CD14-positive monocyte (primary cell): ENCODE results near the gene MORN4. TPM values are rescaled to one million over a fixed set of nuclear protein-coding genes. Genes with fewer than 3 reads are reported as not detected.
"Not testable (repeated sequence)": the region's sequence is repeated elsewhere in the genome, so short reads cannot be mapped to it uniquely, and the experiment has no call there.

Experiments
- DNase-seq, 3 donors: peaks; one replicate each; pipeline ENCODE4 v3.0.0-alpha.2; 2011 to 2022
- H2AFZ ChIP-seq: 2 replicates; pipeline ENCODE4 v1.6.0; 2012; ENCODE audit warnings: mild to moderate bottlenecking, low read depth, low read length, inconsistent platforms; ENCODE audit not compliant: insufficient read depth, poor library complexity, severe bottlenecking
- H3K27ac ChIP-seq, 2 donors: 1 replicate in 1 of 2; 2 replicates in 1 of 2; pipeline ENCODE4 v1.5.1; 2012 to 2013; ENCODE audit warnings: low read length in 2 of 2, control low read depth in 1 of 2, inconsistent platforms in 1 of 2, low read depth in 1 of 2, mild to moderate bottlenecking in 1 of 2
- H3K27me3 ChIP-seq, 2 donors: one replicate each; pipeline versions ENCODE4 v1.6.0 to v1.6.1; 2011 to 2013; ENCODE audit warnings: low read length in 2 of 2; ENCODE audit not compliant: control insufficient read depth in 2 of 2, insufficient read depth in 2 of 2
- H3K36me3 ChIP-seq, 2 donors: replicated peaks in 1 of 2; 1 replicate in 1 of 2; 2 replicates in 1 of 2; pipeline versions ENCODE4 v1.5.1 to v1.6.1; 2012 to 2013; ENCODE audit warnings: low read length in 2 of 2, control low read depth in 1 of 2, inconsistent platforms in 1 of 2, mild to moderate bottlenecking in 1 of 2; ENCODE audit not compliant: insufficient read depth in 2 of 2, control insufficient read depth in 1 of 2
- H3K4me1 ChIP-seq, 2 donors: 1 replicate in 1 of 2; 2 replicates in 1 of 2; pipeline versions ENCODE4 v1.5.1 to v1.6.1; 2012 to 2013; ENCODE audit warnings: low read length in 2 of 2, control low read depth in 1 of 2, inconsistent platforms in 1 of 2, mild to moderate bottlenecking in 1 of 2, moderate library complexity in 1 of 2; ENCODE audit not compliant: insufficient read depth in 2 of 2, control insufficient read depth in 1 of 2
- H3K4me2 ChIP-seq: replicated peaks from 2 replicates; pipeline ENCODE3; 2012; ENCODE audit warnings: low read length, moderate library complexity, mild to moderate bottlenecking; ENCODE audit not compliant: poor library complexity, severe bottlenecking; ENCODE audit errors: extremely low read depth
- H3K4me3 ChIP-seq, 3 experiments: fragments of 200-600 bp in 1 of 3; sonication (generic) in 1 of 3; replicated peaks in 1 of 3; 1 replicate in 2 of 3; 2 replicates in 1 of 3; pipeline ENCODE4 v1.5.1; 2011 to 2013; ENCODE audit warnings: low read length in 3 of 3, mild to moderate bottlenecking in 3 of 3, control low read depth in 2 of 3, low read depth in 2 of 3, inconsistent platforms in 1 of 3, moderate library complexity in 1 of 3
- H3K79me2 ChIP-seq: 2 replicates; pipeline ENCODE4 v1.6.0; 2012; ENCODE audit warnings: mild to moderate bottlenecking, control low read depth, inconsistent platforms, low read length, moderate library complexity; ENCODE audit not compliant: insufficient read depth
- H3K9ac ChIP-seq: 2 replicates; pipeline ENCODE4 v1.6.0; 2017; ENCODE audit warnings: low read length, mild to moderate bottlenecking; ENCODE audit not compliant: insufficient read depth, poor library complexity, severe bottlenecking
- H3K9me3 ChIP-seq, 2 donors: replicated peaks in 1 of 2; 1 replicate in 1 of 2; 2 replicates in 1 of 2; pipeline versions ENCODE4 v1.5.1 to v1.6.1; 2012 to 2013; ENCODE audit warnings: low read length in 2 of 2, control low read depth in 1 of 2; ENCODE audit not compliant: control insufficient read depth in 1 of 2, insufficient read depth in 1 of 2
- H4K20me1 ChIP-seq: 2 replicates; pipeline ENCODE4 v1.6.0; 2012; ENCODE audit warnings: mild to moderate bottlenecking, low read length, control low read depth, moderate library complexity; ENCODE audit not compliant: insufficient read depth
- H3K27ac Mint-ChIP-seq, 7 donors: one replicate each; pipeline ENCODE4 v1.8.0; 2020; ENCODE audit warnings: mild to moderate bottlenecking in 7 of 7, mixed read lengths in 7 of 7, moderate library complexity in 6 of 7, inconsistent platforms in 2 of 7
- H3K27me3 Mint-ChIP-seq, 3 donors: one replicate each; pipeline ENCODE4 v1.8.0; 2021 to 2022; ENCODE audit warnings: low read depth in 3 of 3, mild to moderate bottlenecking in 3 of 3, mixed read lengths in 3 of 3, moderate library complexity in 3 of 3, inconsistent platforms in 1 of 3
- H3K36me3 Mint-ChIP-seq, 2 donors: one replicate each; pipeline ENCODE4 v1.8.0; 2020; ENCODE audit warnings: mixed read lengths in 2 of 2, inconsistent platforms in 1 of 2, mild to moderate bottlenecking in 1 of 2
- H3K4me1 Mint-ChIP-seq: one replicate; pipeline ENCODE4 v1.8.0; 2020; ENCODE audit warnings: mild to moderate bottlenecking, mixed read lengths
- H3K4me3 Mint-ChIP-seq, 2 donors: one replicate each; pipeline ENCODE4 v1.8.0; 2020; ENCODE audit warnings: mild to moderate bottlenecking in 2 of 2, mixed read lengths in 2 of 2, moderate library complexity in 1 of 2
- H3K9me3 Mint-ChIP-seq, 7 donors: one replicate each; pipeline ENCODE4 v1.8.0; 2020 to 2022; ENCODE audit warnings: mixed read lengths in 7 of 7, mild to moderate bottlenecking in 6 of 7, moderate library complexity in 6 of 7, inconsistent platforms in 2 of 7
- CTCF ChIP-seq: fragments of 200-600 bp; IDR thresholded peaks from one replicate; pipeline ENCODE4 v1.8.0; 2022; ENCODE audit warnings: antibody characterized with exemption, mild to moderate bottlenecking
- WGBS: methylation state at CpG from one replicate; pipeline ENCODE4 v1.1.5; 2013; ENCODE audit warnings: missing lambda C conversion rate; ENCODE audit not compliant: insufficient coverage; 5-methylcytosine and 5-hydroxymethylcytosine counted together
- intact Hi-C, 2 donors: fragments of 100-400 bp; cut with micrococcal nuclease; formaldehyde crosslinking; loops; one replicate each; pipeline versions ENCODE4 v1.15.0 to v1.15.1; 2023
- polyA plus RNA-seq, 3 donors: library from polyadenylated mRNA; depleted of rRNA in 1 of 3; unstranded in 2 of 3; stranded (reverse) in 1 of 3; fragments of 300-500 nt in 2 of 3; fragments of >200 nt in 1 of 3; fragmentation: Illumina TruSeq in 2 of 3; gene quantifications; 1 replicate in 2 of 3; 2 replicates in 1 of 3; pipeline ENCODE4 v1.2.3, GENCODE V29; 2012 to 2021

The MORN4 gene
- polyA plus RNA-seq, 3 donors, result not detected

DNA sequence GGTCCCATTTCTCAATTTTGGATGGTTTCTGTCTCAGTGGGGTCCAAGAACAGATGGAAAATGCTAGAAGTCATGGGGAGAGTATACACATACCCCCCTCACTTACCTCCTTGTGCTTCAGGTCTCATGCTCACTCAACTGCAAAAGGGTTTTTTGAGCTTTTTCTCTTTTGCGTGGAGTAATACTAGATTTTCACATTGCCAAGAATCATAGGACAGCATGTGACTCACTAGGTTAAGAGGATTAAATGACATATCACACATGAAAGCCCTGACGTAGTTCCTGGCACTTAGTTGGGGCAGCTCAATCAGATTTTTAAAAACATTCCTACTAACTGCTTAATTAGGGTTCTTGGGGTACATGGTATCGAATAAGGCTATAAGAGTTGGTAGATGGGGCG lies 11.6 kb upstream of the MORN4 start:
- peaks cover 2 to 9% (median 2%) of the 10 kb centered on the region in 3 donors for H3K27me3 Mint-ChIP-seq
- no peak overlapping the region for H3K4me3 ChIP-seq
- peaks cover 10 to 31% of the 10 kb centered on the region in 2 donors for H3K36me3 ChIP-seq
- H3K27me3 ChIP-seq, result no peaks in the 10 kb centered on the region
- peaks cover 35 to 40% of the 10 kb centered on the region in 2 donors for H3K36me3 Mint-ChIP-seq
- peaks cover 24% of the 10 kb centered on the region for H4K20me1 ChIP-seq
- H3K9me3 Mint-ChIP-seq, result no peaks in the 10 kb centered on the region
- no peak for TF ChIP-seq CTCF
- no peak overlapping the region for H3K4me2 ChIP-seq
- H2AFZ ChIP-seq, result no peak overlapping the region
- intact Hi-C loops, result loop anchor here in 1 of 2 donors (5.0 kb wide), 2 partner anchors 42 to 103 kb away; partner anchors contain the start of gene AVPI1
- WGBS, result no CpG with 5 or more reads among the region's 4 CpGs
- DNase-seq, result no peak
- H3K9ac ChIP-seq, result no peak overlapping the region
- no peak overlapping the region for H3K4me3 Mint-ChIP-seq
- no peak overlapping the region for H3K27ac ChIP-seq
- no peaks in the 10 kb centered on the region for H3K9me3 ChIP-seq
- peaks cover 42% of the 10 kb centered on the region for H3K4me1 Mint-ChIP-seq
- H3K79me2 ChIP-seq, result peaks cover 20% of the 10 kb centered on the region
- peak overlapping the region in 2 of 7 donors; percentile 26 to 28 for H3K27ac Mint-ChIP-seq
- H3K4me1 ChIP-seq, result peaks cover 29 to 37% of the 10 kb centered on the region in 2 donors

DNA sequence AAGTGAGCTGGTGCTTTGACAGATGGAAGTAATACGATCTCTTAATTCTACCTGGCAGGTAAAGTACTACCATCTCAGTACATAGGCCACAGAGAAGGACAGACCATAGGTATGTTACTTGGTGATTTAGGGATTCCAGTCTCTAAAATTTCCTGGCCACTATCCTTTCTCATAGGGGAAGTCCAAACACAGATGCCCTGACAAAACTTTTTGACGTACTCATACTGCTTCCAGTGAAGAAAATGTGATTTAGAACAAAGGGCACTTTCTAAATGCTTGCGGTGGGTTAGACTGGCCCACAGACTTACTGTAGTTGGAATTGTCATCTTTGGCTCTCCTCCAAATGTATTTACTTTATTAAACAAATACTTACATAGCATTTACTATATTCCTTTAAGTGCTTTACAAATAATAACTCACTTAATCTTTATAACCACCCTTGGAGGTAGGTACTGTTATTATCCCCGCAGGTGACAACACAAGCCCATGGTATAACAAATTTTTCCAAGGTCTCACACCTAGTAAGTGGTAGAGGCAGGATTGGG lies 10.2 kb upstream of the MORN4 start:
- no CpG with 5 or more reads among the region's 4 CpGs for WGBS
- H4K20me1 ChIP-seq, result peaks cover 15% of the 10 kb centered on the region
- H3K9me3 Mint-ChIP-seq, result no peaks in the 10 kb centered on the region
- H3K27ac ChIP-seq, result no peak overlapping the region
- peaks cover 10 to 31% of the 10 kb centered on the region in 2 donors for H3K36me3 ChIP-seq
- H3K27me3 Mint-ChIP-seq, result peaks cover 2 to 9% (median 2%) of the 10 kb centered on the region in 3 donors
- H3K4me3 Mint-ChIP-seq, result no peak overlapping the region
- H3K79me2 ChIP-seq, result peaks cover 20% of the 10 kb centered on the region
- H3K4me1 Mint-ChIP-seq, result peaks cover 33% of the 10 kb centered on the region
- no peaks in the 10 kb centered on the region for H3K27me3 ChIP-seq
- no peak overlapping the region for H3K27ac Mint-ChIP-seq
- no peak overlapping the region for H2AFZ ChIP-seq
- H3K36me3 Mint-ChIP-seq, result peaks cover 35 to 37% of the 10 kb centered on the region in 2 donors
- no peak overlapping the region for H3K4me3 ChIP-seq
- intact Hi-C loops, result loop anchor here in 1 of 2 donors (5.0 kb wide), 1 partner anchor 44 kb away; the partner anchor contains the start of gene AVPI1
- peaks cover 17 to 31% of the 10 kb centered on the region in 2 donors for H3K4me1 ChIP-seq
- H3K9ac ChIP-seq, result no peak overlapping the region
- DNase-seq, result no peak
- no peak overlapping the region for H3K4me2 ChIP-seq
- no peaks in the 10 kb centered on the region for H3K9me3 ChIP-seq
- TF ChIP-seq CTCF, result no peak

- peak overlapping the region in 2 of 7 donors; percentile 21 to 68 for H3K27ac Mint-ChIP-seq
These were observed 9.3 kb upstream of the MORN4 start for GRCh38 chr10:97642471-97643159.

More at GRCh38 chr10:97642471-97643159, 9.3 kb upstream of the MORN4 start:
- Mint-ChIP-seq H3K4me3 (peak overlapping the region in 1 of 2 donors; percentile 97), H3K36me3 (peaks cover 33 to 35% of the 10 kb centered on the region in 2 donors), H3K4me1 (peaks cover 24% of the 10 kb centered on the region)
- H3K27ac ChIP-seq, H3K27me3 ChIP-seq, DNase-seq, H3K9me3 ChIP-seq, H3K4me3 ChIP-seq, H2AFZ ChIP-seq, H3K9ac ChIP-seq, H3K9me3 Mint-ChIP-seq, H3K27me3 Mint-ChIP-seq, H3K4me2 ChIP-seq: not testable (repeated sequence)
- H3K36me3 ChIP-seq, result peaks cover 10 to 31% of the 10 kb centered on the region in 2 donors
- peaks cover 12 to 22% of the 10 kb centered on the region in 2 donors for H3K4me1 ChIP-seq
- WGBS, result 99% methylated on average over 11 of the region's 13 CpGs
- peaks cover 15% of the 10 kb centered on the region for H4K20me1 ChIP-seq
- intact Hi-C loops, result loop anchor here in 1 of 2 donors (5.0 kb wide), 1 partner anchor 45 kb away; the partner anchor contains the start of gene AVPI1
- H3K79me2 ChIP-seq, result peaks cover 20% of the 10 kb centered on the region
